ENCODE measurements around the gene PPID. TPM values are rescaled to one million over a fixed set of nuclear protein-coding genes. Genes with fewer than 3 reads are reported as not detected.

Gene PPID
- total and polyA plus RNA-seq, 2 donors (not counting 3 experiments of a cell fraction or from before 2014, with no cell fraction given) = 11.5 to 25.7 TPM

GRCh38 chr4:158726633-158727032 lies 3.4 kb upstream of the PPID start:
- Histone ChIP-seq H3K27ac (ENCODE audit: insufficient read depth, low read depth, low read length) (no peak overlapping the region), H4K20me1 (replicated peaks; ENCODE audit: control insufficient read depth, extremely low read depth, insufficient read depth, low read length) (no peaks in the 10 kb centered on the region), H3K9ac (replicated peaks; ENCODE audit: extremely low read depth, insufficient read depth, low read length) (no peak overlapping the region), H3K36me3 (ENCODE audit: control insufficient read depth in 2 of 2, extremely low read depth in 1 of 2, insufficient read depth in 2 of 2, low read length in 2 of 2) (no peaks in the 10 kb centered on the region), H3K4me2 (ENCODE audit: insufficient read depth, low read length) (no peak overlapping the region), H3K9me1 (replicated peaks; ENCODE audit: control insufficient read depth, extremely low read depth, insufficient read depth, low read length) (no peaks in the 10 kb centered on the region), H3K9me3 (replicated peaks; ENCODE audit: control insufficient read depth, insufficient read depth, low read length) (no peaks in the 10 kb centered on the region), H3K27me3 (ENCODE audit: control insufficient read depth in 2 of 2, insufficient read depth in 2 of 2, low read length in 2 of 2) (peaks cover 9 to 12% of the 10 kb centered on the region in 2 experiments), H3K4me1 (ENCODE audit: control insufficient read depth, extremely low read depth, insufficient read depth, low read length) (peaks cover 8% of the 10 kb centered on the region), H3K79me2 (ENCODE audit: control insufficient read depth, insufficient read depth, low read length) (peaks cover 13% of the 10 kb centered on the region), H2AFZ (ENCODE audit: low read depth, low read length) (no peak overlapping the region), H3K4me3 (replicated peaks in 1 of 3; ENCODE audit: insufficient read depth in 1 of 3, low read depth in 1 of 3, low read length in 3 of 3) (no peak overlapping the region)
- CTCF ChIA-PET = interaction anchor here (2.1 to 2.6 kb wide), 2 partner anchors 54 to 125 kb away, joined by 6 to 26 read pairs; no protein-coding TSS in a partner anchor
- intact Hi-C loops (cut with micrococcal nuclease) (no loop called here), dilution Hi-C loops (cut with MboI; ENCODE audit: extremely low pct_ligation_motif_present, low sequenced_read_pairs) (no loop called here)
- no peak for TF ChIP-seq POLR2A (IDR thresholded peaks at IDR 0.05; ENCODE audit: low read depth, low read length)
- TF ChIP-seq EZH2 (IDR thresholded peaks at IDR 0.05; ENCODE audit: borderline replicate concordance, low read depth, low read length, severe bottlenecking) = no peak
- TF ChIP-seq CTCF (IDR thresholded peaks at IDR 0.05; ENCODE audit: extremely low read depth in 1 of 2, insufficient read depth in 1 of 2, low read depth in 1 of 2, low read length in 2 of 2) = no peak
- TF ChIP-seq POLR2AphosphoS5 (IDR thresholded peaks at IDR 0.05; ENCODE audit: insufficient read depth, low read depth, low read length) = no peak
- DNase-seq (ENCODE audit: low read depth, low spot score) (no peak), FAIRE-seq (no peak)
- POLR2A ChIA-PET = no interaction called here
- BruUV-seq (replicated peaks) = no TSS peak

- no peak overlapping the region for H3K9ac ChIP-seq (replicated peaks; ENCODE audit: extremely low read depth, insufficient read depth, low read length)
- H3K36me3 ChIP-seq (ENCODE audit: control insufficient read depth in 2 of 2, extremely low read depth in 1 of 2, insufficient read depth in 2 of 2, low read length in 2 of 2) = peaks cover 4 to 6% of the 10 kb centered on the region in 2 experiments
- DNase-seq (ENCODE audit: low read depth, low spot score) = no peak
- no peak for FAIRE-seq
- no peak overlapping the region for H3K4me2 ChIP-seq (ENCODE audit: insufficient read depth, low read length)
- H3K9me1 ChIP-seq (replicated peaks; ENCODE audit: control insufficient read depth, extremely low read depth, insufficient read depth, low read length) = no peaks in the 10 kb centered on the region
- H2AFZ ChIP-seq (ENCODE audit: low read depth, low read length) = no peak overlapping the region
- H3K4me1 ChIP-seq (ENCODE audit: control insufficient read depth, extremely low read depth, insufficient read depth, low read length) = peaks cover 8% of the 10 kb centered on the region
- no peak overlapping the region for H3K27ac ChIP-seq (ENCODE audit: insufficient read depth, low read depth, low read length)
- H3K79me2 ChIP-seq (ENCODE audit: control insufficient read depth, insufficient read depth, low read length) = peaks cover 23% of the 10 kb centered on the region
- no peaks in the 10 kb centered on the region for H4K20me1 ChIP-seq (replicated peaks; ENCODE audit: control insufficient read depth, extremely low read depth, insufficient read depth, low read length)
- H3K27me3 ChIP-seq (ENCODE audit: control insufficient read depth in 2 of 2, insufficient read depth in 2 of 2, low read length in 2 of 2) = peaks cover 9 to 11% of the 10 kb centered on the region in 2 experiments
- no peaks in the 10 kb centered on the region for H3K9me3 ChIP-seq (replicated peaks; ENCODE audit: control insufficient read depth, insufficient read depth, low read length)
- TF ChIP-seq JUN (IDR thresholded peaks at IDR 0.05; ENCODE audit: borderline replicate concordance, insufficient read depth, insufficient read length, low read depth) (no peak), EZH2 (IDR thresholded peaks at IDR 0.05; ENCODE audit: borderline replicate concordance, low read depth, low read length, severe bottlenecking) (no peak), POLR2A (IDR thresholded peaks at IDR 0.05; ENCODE audit: low read depth, low read length) (no peak), MYC (IDR thresholded peaks at IDR 0.05; ENCODE audit: low read depth, low read length) (no peak), POLR2AphosphoS5 (IDR thresholded peaks at IDR 0.05; ENCODE audit: insufficient read depth, low read depth, low read length) (no peak), GATA2 (IDR thresholded peaks at IDR 0.05; ENCODE audit: insufficient read depth, insufficient read length, low read depth, low read length) (no peak), CTCF (IDR thresholded peaks at IDR 0.05; ENCODE audit: extremely low read depth in 1 of 2, insufficient read depth in 1 of 2, low read depth in 1 of 2, low read length in 2 of 2) (no peak), MAX (IDR thresholded peaks at IDR 0.05; ENCODE audit: insufficient read depth, insufficient read length) (no peak), FOS (IDR thresholded peaks at IDR 0.05; ENCODE audit: borderline replicate concordance, insufficient read depth, low read length) (no peak)
- dilution Hi-C loops (cut with MboI; ENCODE audit: extremely low pct_ligation_motif_present, low sequenced_read_pairs) (no loop called here), intact Hi-C loops (cut with micrococcal nuclease) (loop anchor here (5.0 kb wide), 2 partner anchors 468 to 472 kb away; no protein-coding TSS in a partner anchor)
- ChIA-PET CTCF (interaction anchor here (2.6 kb wide), 1 partner anchor 127 kb away, joined by 16 read pairs; no protein-coding TSS in a partner anchor), POLR2A (no interaction called here)
- no peak overlapping the region for H3K4me3 ChIP-seq (replicated peaks in 1 of 3; ENCODE audit: insufficient read depth in 1 of 3, low read depth in 1 of 3, low read length in 3 of 3)
- BruUV-seq (replicated peaks) = no TSS peak
These were observed 1.4 kb upstream of the PPID start for GRCh38 chr4:158724637-158725036.

All from endothelial cell of umbilical vein (primary cell).